Peyer's patch (tissue), 4 donors: ENCODE measurements around the gene GLI2. TPM values are rescaled to one million over a fixed set of nuclear protein-coding genes. Genes with fewer than 3 reads are reported as not detected.

Experiments
- DNase-seq, 3 donors: peaks; one replicate each; pipeline ENCODE4 v3.0.0-alpha.2; 2017 to 2019
- H3K27ac ChIP-seq, 4 donors: fragments of 200-600 bp; sonication (generic); one replicate each; pipeline ENCODE4 v1.5.1; 2016 to 2019
- H3K27me3 ChIP-seq, 2 donors: fragments of 200-600 bp; sonication (generic); one replicate each; pipeline ENCODE4 v1.5.1; 2019
- H3K36me3 ChIP-seq, 3 donors: fragments of 200-600 bp; sonication (generic); one replicate each; pipeline ENCODE4 v1.5.1; 2016 to 2019
- H3K4me1 ChIP-seq, 4 donors: fragments of 200-600 bp; sonication (generic); one replicate each; pipeline ENCODE4 v1.5.1; 2016 to 2019
- H3K4me3 ChIP-seq, 4 donors: fragments of 200-600 bp; sonication (generic); 1 replicate in 3 of 4; 2 replicates in 1 of 4; pipeline ENCODE4 v1.5.1; 2016 to 2019; ENCODE audit warnings: mild to moderate bottlenecking in 1 of 4
- H3K9me3 ChIP-seq, 4 donors: fragments of 200-600 bp; sonication (generic); one replicate each; pipeline ENCODE4 v1.5.1; 2016 to 2019; ENCODE audit warnings: mild to moderate bottlenecking in 1 of 4
- CTCF ChIP-seq, 6 experiments: fragments of 450-650 bp in 4 of 6; fragments of 200-600 bp in 2 of 6; sonication (generic) in 1 of 6; IDR thresholded peaks; one replicate each; pipeline ENCODE4 v1.5.1; 2017 to 2019; ENCODE audit warnings: antibody characterized with exemption in 6 of 6, mild to moderate bottlenecking in 3 of 6, moderate library complexity in 1 of 6
- POLR2A ChIP-seq, 2 donors: fragments of 450-650 bp; IDR thresholded peaks; one replicate each; pipeline ENCODE4 v1.5.1; 2017; ENCODE audit warnings: antibody characterized with exemption in 2 of 2, mild to moderate bottlenecking in 2 of 2, moderate library complexity in 2 of 2
- total RNA-seq, 4 donors: library from RNA; depleted of rRNA; stranded (reverse); fragments of >200 nt; gene quantifications; one replicate each; pipeline ENCODE4 v1.1.0, GENCODE V29; 2016

GLI2 gene
- total RNA-seq, 4 donors from 2014 or later, result 0.18 to 5.8 (median 0.94) TPM

GRCh38 chr2:120729406-120730399, 6.0 kb upstream of the GLI2 start:
- TF ChIP-seq CTCF (IDR thresholded peaks at IDR 0.05) (no peak), POLR2A (IDR thresholded peaks at IDR 0.05) (no peak)
- H3K4me1 ChIP-seq, result no peaks in the 10 kb centered on the region

GRCh38 chr2:120731175-120731574, 4.5 kb upstream of the GLI2 start:
- Histone ChIP-seq H3K4me1 (peaks cover 0 to 12% (median 0%) of the 10 kb centered on the region in 4 donors), H3K27ac (no peak overlapping the region), H3K9me3 (no peaks in the 10 kb centered on the region), H3K27me3 (peaks cover 0 to 3% of the 10 kb centered on the region in 2 donors), H3K36me3 (no peaks in the 10 kb centered on the region), H3K4me3 (no peak overlapping the region)
- DNase-seq, result peak in 1 of 3 donors; percentile 10
- no peak for TF ChIP-seq POLR2A (IDR thresholded peaks at IDR 0.05)
- TF ChIP-seq CTCF (IDR thresholded peaks at IDR 0.05), result no peak

More at GRCh38 chr2:120729406-120730399, 6.0 kb upstream of the GLI2 start:
- DNase-seq, result peak in 1 of 3 donors; percentile 6
- H3K4me3 ChIP-seq, result no peak overlapping the region
- H3K27ac ChIP-seq, result no peak overlapping the region
- H3K9me3 ChIP-seq, result no peaks in the 10 kb centered on the region
- H3K27me3 ChIP-seq, result no peaks in the 10 kb centered on the region
- no peaks in the 10 kb centered on the region for H3K36me3 ChIP-seq

GRCh38 chr2:120732506-120733237, 3.0 kb upstream of the GLI2 start:
- Histone ChIP-seq H3K9me3 (no peaks in the 10 kb centered on the region), H3K4me1 (peaks cover 0 to 18% (median 0%) of the 10 kb centered on the region in 4 donors), H3K4me3 (no peak overlapping the region), H3K36me3 (no peaks in the 10 kb centered on the region), H3K27ac (peak overlapping the region in 2 of 4 donors; percentile 34 to 57), H3K27me3 (peaks cover 0 to 14% of the 10 kb centered on the region in 2 donors)
- DNase-seq, result peak in 1 of 3 donors; percentile 31
- TF ChIP-seq CTCF (IDR thresholded peaks at IDR 0.05) (no peak), POLR2A (IDR thresholded peaks at IDR 0.05) (no peak)

- H3K36me3 ChIP-seq, result no peaks in the 10 kb centered on the region
- H3K4me1 ChIP-seq, result peaks cover 0 to 23% (median 0%) of the 10 kb centered on the region in 4 donors
- H3K9me3 ChIP-seq, result no peaks in the 10 kb centered on the region
- no peak overlapping the region for H3K4me3 ChIP-seq
- peak overlapping the region in 2 of 4 donors; percentile 34 to 57 for H3K27ac ChIP-seq
- peak in 1 of 3 donors; percentile 27 for DNase-seq
- peaks cover 0 to 16% of the 10 kb centered on the region in 2 donors for H3K27me3 ChIP-seq
- TF ChIP-seq POLR2A (IDR thresholded peaks at IDR 0.05), result no peak
- no peak for TF ChIP-seq CTCF (IDR thresholded peaks at IDR 0.05)
Observed at GRCh38 chr2:120733238-120733932, 2.3 kb upstream of the GLI2 start.
